ENCODE results near the gene CDKN2D. TPM values are rescaled to one million over a fixed set of nuclear protein-coding genes. Genes with fewer than 3 reads are reported as not detected.

The CDKN2D gene
- total RNA-seq, 1 experiment from 2014 or later: 4.4 TPM

- Mint-ChIP-seq H3K4me3 (ENCODE audit: low read depth, unreplicated experiment) (peak overlapping the region; percentile 55), H3K36me3 (ENCODE audit: insufficient read depth, unreplicated experiment) (no peaks in the 10 kb centered on the region), H3K27ac (ENCODE audit: unreplicated experiment) (no peak overlapping the region), H3K9me3 (ENCODE audit: low read depth, unreplicated experiment) (no peaks in the 10 kb centered on the region), H3K4me1 (ENCODE audit: low read depth, unreplicated experiment) (peaks cover 16% of the 10 kb centered on the region), H3K27me3 (ENCODE audit: unreplicated experiment) (peaks cover 80% of the 10 kb centered on the region)
- BruUV-seq (replicated peaks): no TSS peak
- CTCF ChIA-PET: no interaction called here
- TF ChIP-seq, protein P1, sequence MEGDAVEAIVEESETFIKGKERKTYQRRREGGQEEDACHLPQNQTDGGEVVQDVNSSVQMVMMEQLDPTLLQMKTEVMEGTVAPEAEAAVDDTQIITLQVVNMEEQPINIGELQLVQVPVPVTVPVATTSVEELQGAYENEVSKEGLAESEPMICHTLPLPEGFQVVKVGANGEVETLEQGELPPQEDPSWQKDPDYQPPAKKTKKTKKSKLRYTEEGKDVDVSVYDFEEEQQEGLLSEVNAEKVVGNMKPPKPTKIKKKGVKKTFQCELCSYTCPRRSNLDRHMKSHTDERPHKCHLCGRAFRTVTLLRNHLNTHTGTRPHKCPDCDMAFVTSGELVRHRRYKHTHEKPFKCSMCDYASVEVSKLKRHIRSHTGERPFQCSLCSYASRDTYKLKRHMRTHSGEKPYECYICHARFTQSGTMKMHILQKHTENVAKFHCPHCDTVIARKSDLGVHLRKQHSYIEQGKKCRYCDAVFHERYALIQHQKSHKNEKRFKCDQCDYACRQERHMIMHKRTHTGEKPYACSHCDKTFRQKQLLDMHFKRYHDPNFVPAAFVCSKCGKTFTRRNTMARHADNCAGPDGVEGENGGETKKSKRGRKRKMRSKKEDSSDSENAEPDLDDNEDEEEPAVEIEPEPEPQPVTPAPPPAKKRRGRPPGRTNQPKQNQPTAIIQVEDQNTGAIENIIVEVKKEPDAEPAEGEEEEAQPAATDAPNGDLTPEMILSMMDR (IDR thresholded peaks at IDR 0.05; ENCODE audit: unreplicated experiment): no peak
- DNase-seq: no peak
- intact Hi-C loops (cut with micrococcal nuclease; ENCODE audit: unreplicated experiment): no loop called here
These were observed 52.0 kb downstream of the CDKN2D start for GRCh38 chr19:10516671-10517286.

Small RNAs within 50 kb of the gene (microRNA-seq; reads per million reads assigned to microRNA genes)
- gene MIR1238: not detected

Other genes starting within 250 kb of the CDKN2D start
- 38.5 and 43.2 TPM in 2 replicates for gene RAVER1, start 235.4 kb downstream of the CDKN2D start, total RNA-seq (2022)
- gene ICAM3, start 229.4 kb downstream of the CDKN2D start, total RNA-seq (2022): 10.8 and 11.1 TPM in 2 replicates
- gene TYK2, start 188.4 kb downstream of the CDKN2D start, total RNA-seq (2022): 120 and 130 TPM in 2 replicates
- 181 and 187 TPM in 2 replicates for gene CDC37, start 165.4 kb downstream of the CDKN2D start, total RNA-seq (2022)
- 2.8 and 3.6 TPM in 2 replicates for gene PDE4A, start 148.4 kb downstream of the CDKN2D start, total RNA-seq (2022)
- 45.2 and 46.8 TPM in 2 replicates for gene KEAP1, start 65.6 kb downstream of the CDKN2D start, total RNA-seq (2022)
- gene S1PR5, start 51.5 kb downstream of the CDKN2D start, total RNA-seq (2022): not detected in 2 replicates
- gene ATG4D, start 25.1 kb downstream of the CDKN2D start, total RNA-seq (2022): 18.7 and 24.5 TPM in 2 replicates
- 29.6 and 30.8 TPM in 2 replicates for gene KRI1, start 3.0 kb downstream of the CDKN2D start, total RNA-seq (2022)
- gene AP1M2, start 18.3 kb upstream of the CDKN2D start, total RNA-seq (2022): 73.7 and 77.9 TPM in 2 replicates
- gene SLC44A2, start 56.6 kb upstream of the CDKN2D start, total RNA-seq (2022): 130 and 151 TPM in 2 replicates
- gene ILF3, start 85.4 kb upstream of the CDKN2D start, total RNA-seq (2022): 262 and 267 TPM in 2 replicates
- gene QTRT1, start 132.5 kb upstream of the CDKN2D start, total RNA-seq (2022): 44.1 and 44.9 TPM in 2 replicates
- gene DNM2, start 149.1 kb upstream of the CDKN2D start, total RNA-seq (2022): 126 and 138 TPM in 2 replicates

All from Calu3 (cell line).